ENCODE measurements around the gene TRIM28. TPM values are rescaled to one million over a fixed set of nuclear protein-coding genes. Genes with fewer than 3 reads are reported as not detected.
A peak's percentile ranks its signal among the peaks of the same experiment; 100 is the strongest.

Gene TRIM28
- total and polyA plus RNA-seq, 9 of the 15 experiments (the other 6 are each of a cell fraction or from before 2014, with no cell fraction given) = 12.1 to 797 (median 490) TPM

GRCh38 chr19:58519355-58520256, 24.3 kb upstream of the TRIM28 start, which contains the start of gene ZBTB45 (continued):
- TF ChIP-seq ZNF277 (CRISPR knock-in tag; IDR thresholded peaks at IDR 0.05; ENCODE audit: borderline replicate concordance) = no peak
- TF ChIP-seq SRSF9 (IDR thresholded peaks at IDR 0.05; ENCODE audit: borderline replicate concordance, low read depth, low read length) = no peak
- TF ChIP-seq ZNF696 (CRISPR knock-in tag; conservative IDR thresholded peaks at IDR 0.05) = no peak
- TF ChIP-seq ELK3 (CRISPR knock-in tag; IDR thresholded peaks at IDR 0.05) = no peak
- TF ChIP-seq SMARCC2 (IDR thresholded peaks at IDR 0.05; ENCODE audit: low read depth) = no peak
- TF ChIP-seq HDAC8 (tag; IDR thresholded peaks at IDR 0.05) = no peak
- 0 out of 2 replicates have a peak, but pooled peaks have one; percentile 54 for TF ChIP-seq LARP7 (IDR thresholded peaks at IDR 0.05)
- TF ChIP-seq MXD1 (CRISPR knock-in tag; IDR thresholded peaks at IDR 0.05; ENCODE audit: borderline replicate concordance, poor library complexity, severe bottlenecking) = no peak
- TF ChIP-seq GMEB1 (CRISPR knock-in tag; IDR thresholded peaks at IDR 0.05) = peak; percentile 88
- TF ChIP-seq CHCHD3 (CRISPR knock-in tag; IDR thresholded peaks at IDR 0.05) = no peak
- TF ChIP-seq SLC30A9 (CRISPR knock-in tag; IDR thresholded peaks at IDR 0.05) = 0 out of 2 replicates have a peak, but pooled peaks have one; percentile 30
- peak; percentile 74 for TF ChIP-seq DEAF1 (CRISPR knock-in tag; IDR thresholded peaks at IDR 0.05)
- no peak for TF ChIP-seq ZC3H8 (IDR thresholded peaks at IDR 0.05)
- TF ChIP-seq PHF21A (IDR thresholded peaks at IDR 0.05; ENCODE audit: borderline replicate concordance, low read depth) = peak; percentile 76; the same call in 1 of the 2 replicates
- no peak for TF ChIP-seq PCBP2 (IDR thresholded peaks at IDR 0.05; ENCODE audit: low read depth, low read length, poor library complexity, severe bottlenecking)
- no peak for TF ChIP-seq CLOCK (CRISPR knock-in tag; IDR thresholded peaks at IDR 0.05; ENCODE audit: borderline replicate concordance)

Measured in K562 (cell line).